T-cell (primary cell): ENCODE data around the gene STX7. TPM values are rescaled to one million over a fixed set of nuclear protein-coding genes. Genes with fewer than 3 reads are reported as not detected.
A peak's percentile ranks its signal among the peaks of the same experiment; 100 is the strongest.

Experiments
- ATAC-seq, 4 experiments: fragments of 200-7000 bp in 3 of 4; fragments of 150-1000 bp in 1 of 4; cut with Tn5 transposase; replicated peaks in 1 of 4; 1 replicate in 3 of 4; 2 replicates in 1 of 4; pipeline ENCODE4 v1.10.0; 2021; ENCODE audit warnings: moderate library complexity in 3 of 4, mild to moderate bottlenecking in 2 of 4, moderate number of reproducible peaks in 1 of 4
- CTCF ChIA-PET, 2 donors: fragments of 300-600 bp; sonication (Branson Sonifier 250); formaldehyde crosslinking; loops; one replicate each; lab custom pipeline; 2022; ENCODE audit warnings: antibody characterized with exemption in 2 of 2; lab: Charles Lee
- POLR2A ChIA-PET, 2 donors: fragments of 300-600 bp; sonication (Branson Sonifier 250); formaldehyde crosslinking; loops; one replicate each; lab custom pipeline; 2022; ENCODE audit warnings: antibody characterized with exemption in 2 of 2; lab: Charles Lee
- DNase-seq, 35 experiments: peaks; one replicate each; pipeline versions ENCODE4 v3.0.0 to v3.0.0-alpha.2; 2013 to 2023
- H3K27ac ChIP-seq: one replicate; pipeline ENCODE4 v1.5.1; 2013; ENCODE audit warnings: low read length
- H3K27me3 ChIP-seq, 2 experiments: replicated peaks in 1 of 2; 1 replicate in 1 of 2; 2 replicates in 1 of 2; pipeline versions ENCODE4 v1.6.1 to v1.7.0; 2013; ENCODE audit warnings: low read length in 1 of 2, mixed read lengths in 1 of 2; ENCODE audit not compliant: control insufficient read depth in 2 of 2, insufficient read depth in 2 of 2; ENCODE audit errors: extremely low read depth in 1 of 2
- H3K36me3 ChIP-seq, 2 donors: 1 replicate in 1 of 2; 2 replicates in 1 of 2; pipeline versions ENCODE4 v1.6.1 to v1.7.0; 2013; ENCODE audit warnings: low read length in 1 of 2; ENCODE audit not compliant: control insufficient read depth in 2 of 2, insufficient read depth in 1 of 2; ENCODE audit errors: extremely low read depth in 1 of 2
- H3K4me1 ChIP-seq, 2 experiments: 1 replicate in 1 of 2; 2 replicates in 1 of 2; pipeline versions ENCODE4 v1.6.1 to v1.7.0; 2013; ENCODE audit warnings: low read length in 2 of 2, mixed read lengths in 1 of 2; ENCODE audit not compliant: insufficient read depth in 2 of 2, control insufficient read depth in 1 of 2; ENCODE audit errors: extremely low read depth in 1 of 2
- H3K4me3 ChIP-seq, 2 donors: 1 replicate in 1 of 2; 2 replicates in 1 of 2; pipeline versions ENCODE4 v1.5.1 to v1.7.0; 2013; ENCODE audit warnings: mild to moderate bottlenecking in 2 of 2, low read length in 1 of 2, moderate library complexity in 1 of 2; ENCODE audit not compliant: control insufficient read depth in 1 of 2; ENCODE audit errors: extremely low read depth in 1 of 2
- H3K9me3 ChIP-seq: 2 replicates; pipeline ENCODE4 v1.7.0; 2013
- H3K27ac Mint-ChIP-seq, 2 donors: one replicate each; pipeline ENCODE4 v1.8.0; 2020 to 2021; ENCODE audit warnings: mild to moderate bottlenecking in 2 of 2, mixed read lengths in 2 of 2
- H3K27me3 Mint-ChIP-seq, 2 donors: one replicate each; pipeline ENCODE4 v1.8.0; 2021 to 2022; ENCODE audit warnings: mixed read lengths in 2 of 2
- H3K36me3 Mint-ChIP-seq: one replicate; pipeline ENCODE4 v1.8.0; 2021; ENCODE audit warnings: mixed read lengths
- H3K4me1 Mint-ChIP-seq, 3 donors: one replicate each; pipeline ENCODE4 v1.8.0; 2020 to 2022; ENCODE audit warnings: mixed read lengths in 3 of 3, mild to moderate bottlenecking in 1 of 3
- H3K4me3 Mint-ChIP-seq, 3 donors: one replicate each; pipeline ENCODE4 v1.8.0; 2020 to 2022; ENCODE audit warnings: mild to moderate bottlenecking in 3 of 3, mixed read lengths in 3 of 3, moderate library complexity in 3 of 3
- H3K9me3 Mint-ChIP-seq, 3 donors: one replicate each; pipeline ENCODE4 v1.8.0; 2020 to 2022; ENCODE audit warnings: mixed read lengths in 3 of 3
- WGBS: methylation state at CpG from one replicate; pipeline ENCODE4 v1.1.5; 2013; ENCODE audit warnings: missing lambda C conversion rate; ENCODE audit not compliant: insufficient coverage; 5-methylcytosine and 5-hydroxymethylcytosine counted together
- total RNA-seq, 35 experiments: library from RNA in 6 of 35; stranded (reverse) in 6 of 35; fragments of 120-200 nt in 1 of 35; gene quantifications; one replicate each; pipeline versions ENCODE4 v1.2.1 to v1.2.4 and lab custom pipeline; 2013 to 2026

The STX7 gene
- total RNA-seq, 5 donors from 2014 or later (not counting 1 experiment from before 2014, with no cell fraction given), result 13.3 to 27.4 (median 20.9) TPM

- Mint-ChIP-seq H3K27me3 (peaks cover 53 to 56% of the 10 kb centered on the region in 2 donors), H3K36me3 (no peaks in the 10 kb centered on the region), H3K4me3 (peak overlapping the region; percentile 7 to 72 (median 39)), H3K27ac (no peak overlapping the region), H3K9me3 (peaks cover 0 to 11% (median 8%) of the 10 kb centered on the region in 3 donors), H3K4me1 (peaks cover 6 to 16% (median 10%) of the 10 kb centered on the region in 3 donors)
- ATAC-seq (no peak), DNase-seq (no peak)
- Histone ChIP-seq H3K36me3 (no peaks in the 10 kb centered on the region), H3K27me3 (peaks cover 19 to 24% of the 10 kb centered on the region in 2 experiments), H3K9me3 (no peaks in the 10 kb centered on the region), H3K27ac (no peak overlapping the region), H3K4me3 (peak overlapping the region in 1 of 2 donors; percentile 57), H3K4me1 (peaks cover 0 to 12% of the 10 kb centered on the region in 2 experiments)
- POLR2A ChIA-PET, result no interaction called here
- CTCF ChIA-PET, result no interaction called here
- 20% methylated on average over 10 of the region's 11 CpGs for WGBS
Observed at GRCh38 chr6:132400555-132400882, 112.4 kb downstream of the STX7 start.

GRCh38 chr6:132399376-132400074, 113.4 kb downstream of the STX7 start:
- ATAC-seq, result no peak
- Mint-ChIP-seq H3K27me3 (peaks cover 53 to 54% of the 10 kb centered on the region in 2 donors), H3K27ac (no peak overlapping the region), H3K36me3 (no peaks in the 10 kb centered on the region), H3K4me1 (peaks cover 6 to 16% (median 10%) of the 10 kb centered on the region in 3 donors), H3K4me3 (peak overlapping the region in 1 of 3 donors; percentile 72), H3K9me3 (peaks cover 5 to 21% (median 18%) of the 10 kb centered on the region in 3 donors)
- DNase-seq, result no peak
- Histone ChIP-seq H3K4me3 (no peak overlapping the region), H3K36me3 (no peaks in the 10 kb centered on the region), H3K9me3 (no peaks in the 10 kb centered on the region), H3K4me1 (peaks cover 0 to 12% of the 10 kb centered on the region in 2 experiments), H3K27ac (no peak overlapping the region), H3K27me3 (peaks cover 19 to 24% of the 10 kb centered on the region in 2 experiments)
- CTCF ChIA-PET, result no interaction called here
- no CpG with 5 or more reads among the region's 4 CpGs for WGBS
- POLR2A ChIA-PET, result no interaction called here

Other genes with a start within 250 kb of the STX7 start
- gene MOXD1, start 111.6 kb downstream of the STX7 start, total RNA-seq, result under 1 TPM in 4 of 5 donors, not detected in 1; 0.13 to 0.53 (median 0.15) TPM
- not detected for gene TAAR9, start 25.2 kb upstream of the STX7 start, total RNA-seq
- gene TAAR8, start 39.6 kb upstream of the STX7 start, total RNA-seq, result not detected
- gene TAAR6, start 57.2 kb upstream of the STX7 start, total RNA-seq, result not detected
- gene TAAR5, start 76.6 kb upstream of the STX7 start, total RNA-seq, result not detected
- gene TAAR2, start 111.2 kb upstream of the STX7 start, total RNA-seq, result not detected
- gene TAAR1, start 146.1 kb upstream of the STX7 start, total RNA-seq, result not detected
- not detected for gene VNN1, start 200.9 kb upstream of the STX7 start, total RNA-seq
- gene VNN2, start 244.8 kb upstream of the STX7 start, total RNA-seq, result 10 to 100 TPM; 18.4 to 28.1 (median 19.9) TPM